IgD-negative memory B cell (primary cell): ENCODE results near the gene DLGAP4. TPM values are rescaled to one million over a fixed set of nuclear protein-coding genes. Genes with fewer than 3 reads are reported as not detected.
A peak's percentile ranks its signal among the peaks of the same experiment; 100 is the strongest.

Experiments
- H3K27ac Mint-ChIP-seq, 3 donors: one replicate each; pipeline ENCODE4 v1.8.0; 2020 to 2022; ENCODE audit warnings: mild to moderate bottlenecking in 3 of 3, mixed read lengths in 3 of 3, moderate library complexity in 1 of 3
- H3K27me3 Mint-ChIP-seq: one replicate; pipeline ENCODE4 v1.8.0; 2021; ENCODE audit warnings: mixed read lengths
- H3K36me3 Mint-ChIP-seq: one replicate; pipeline ENCODE4 v1.8.0; 2020; ENCODE audit warnings: mild to moderate bottlenecking, mixed read lengths
- H3K4me1 Mint-ChIP-seq, 3 donors: one replicate each; pipeline ENCODE4 v1.8.0; 2020 to 2022; ENCODE audit warnings: mixed read lengths in 3 of 3, mild to moderate bottlenecking in 1 of 3
- H3K4me3 Mint-ChIP-seq, 4 donors: one replicate each; pipeline ENCODE4 v1.8.0; 2020 to 2022; ENCODE audit warnings: mild to moderate bottlenecking in 4 of 4, mixed read lengths in 4 of 4, moderate library complexity in 3 of 4
- H3K9me3 Mint-ChIP-seq, 3 donors: one replicate each; pipeline ENCODE4 v1.8.0; 2020 to 2021; ENCODE audit warnings: mixed read lengths in 3 of 3, mild to moderate bottlenecking in 1 of 3
- polyA plus RNA-seq: library from polyadenylated mRNA; unstranded; fragments of 300-500 nt; fragmentation: Illumina TruSeq; gene quantifications from one replicate; pipeline ENCODE4 v1.2.3, GENCODE V29; 2021

DLGAP4 gene
- polyA plus RNA-seq, 1 donor from 2014 or later = 48.2 TPM

- H3K27ac Mint-ChIP-seq = peak within 1 kb of the TSS; percentile 97 to 100 (median 99)
- no peaks in the 10 kb centered on the region for H3K9me3 Mint-ChIP-seq
- no peaks in the 10 kb centered on the region for H3K27me3 Mint-ChIP-seq
- H3K4me3 Mint-ChIP-seq = peak within 1 kb of the TSS; percentile 95 to 97 (median 96)
- H3K4me1 Mint-ChIP-seq = peaks cover 17 to 30% (median 28%) of the 10 kb centered on the region in 3 donors
- peaks cover 4% of the 10 kb centered on the region for H3K36me3 Mint-ChIP-seq
Observed at GRCh38 chr20:36573103-36573797, 267.1 kb downstream of the DLGAP4 start, which contains the start of gene TGIF2. TGIF2 (plus strand) TSS chr20:36573597; CDS start chr20:36578775, 5,178 bp downstream.

GRCh38 chr20:36573798-36574365, 267.7 kb downstream of the DLGAP4 start:
- Mint-ChIP-seq H3K27ac (peak overlapping the region; percentile 84 to 93 (median 86)), H3K27me3 (no peaks in the 10 kb centered on the region), H3K36me3 (peaks cover 4% of the 10 kb centered on the region), H3K9me3 (no peaks in the 10 kb centered on the region), H3K4me1 (peaks cover 17 to 30% (median 28%) of the 10 kb centered on the region in 3 donors), H3K4me3 (peak overlapping the region; percentile 85 to 97 (median 90))

GRCh38 chr20:36574366-36575135, 268.4 kb downstream of the DLGAP4 start:
- H3K4me1 Mint-ChIP-seq = peaks cover 17 to 30% (median 26%) of the 10 kb centered on the region in 3 donors
- H3K27me3 Mint-ChIP-seq = no peaks in the 10 kb centered on the region
- H3K4me3 Mint-ChIP-seq = peak overlapping the region; percentile 89 to 97 (median 94)
- no peaks in the 10 kb centered on the region for H3K9me3 Mint-ChIP-seq
- peaks cover 4% of the 10 kb centered on the region for H3K36me3 Mint-ChIP-seq
- H3K27ac Mint-ChIP-seq = peak overlapping the region; percentile 91 to 100 (median 93)

GRCh38 chr20:36576081-36576445, 269.9 kb downstream of the DLGAP4 start:
- H3K9me3 Mint-ChIP-seq = no peaks in the 10 kb centered on the region
- peaks cover 3% of the 10 kb centered on the region for H3K36me3 Mint-ChIP-seq
- H3K4me1 Mint-ChIP-seq = peaks cover 23 to 33% (median 26%) of the 10 kb centered on the region in 3 donors
- H3K27ac Mint-ChIP-seq = peak overlapping the region; percentile 83 to 93 (median 91)
- H3K4me3 Mint-ChIP-seq = peak overlapping the region in 3 of 4 donors; percentile 89 to 96 (median 93)
- H3K27me3 Mint-ChIP-seq = no peaks in the 10 kb centered on the region

Other genes starting within 250 kb of the DLGAP4 start
- gene EPB41L1, start 151.6 kb upstream of the DLGAP4 start, polyA plus RNA-seq = 0.83 TPM
- gene AAR2, start 69.9 kb upstream of the DLGAP4 start, polyA plus RNA-seq = 30.8 TPM
- gene MYL9, start 235.2 kb downstream of the DLGAP4 start, polyA plus RNA-seq = 2.9 TPM